Measurements from ENCODE around the gene CRYBG1. TPM values are rescaled to one million over a fixed set of nuclear protein-coding genes. Genes with fewer than 3 reads are reported as not detected.

Gene CRYBG1
- total RNA-seq, 1 donor from 2014 or later = 0.07 TPM

DNA sequence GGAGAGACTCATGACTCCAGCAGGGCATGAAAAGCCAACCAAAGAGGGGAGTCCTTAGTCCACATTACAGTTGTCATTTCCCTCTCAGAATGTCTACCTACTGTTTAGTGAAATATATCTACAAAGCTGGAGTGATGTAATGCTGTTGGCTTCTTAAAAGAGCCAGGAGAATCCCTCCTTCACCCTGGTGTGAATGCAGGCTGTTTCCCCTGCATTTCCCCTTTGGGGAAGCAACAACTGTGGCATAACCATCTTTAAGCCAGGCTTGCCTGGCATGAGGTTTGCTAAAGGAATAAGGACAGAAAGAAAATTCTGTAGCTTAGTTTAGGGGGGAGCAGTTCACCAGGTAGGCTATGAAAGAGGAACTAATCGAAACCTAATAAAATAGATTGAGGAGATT, 129.5 kb downstream of the CRYBG1 start:
- H3K4me3 Mint-ChIP-seq = no peak overlapping the region
- TF ChIP-seq, protein P1, sequence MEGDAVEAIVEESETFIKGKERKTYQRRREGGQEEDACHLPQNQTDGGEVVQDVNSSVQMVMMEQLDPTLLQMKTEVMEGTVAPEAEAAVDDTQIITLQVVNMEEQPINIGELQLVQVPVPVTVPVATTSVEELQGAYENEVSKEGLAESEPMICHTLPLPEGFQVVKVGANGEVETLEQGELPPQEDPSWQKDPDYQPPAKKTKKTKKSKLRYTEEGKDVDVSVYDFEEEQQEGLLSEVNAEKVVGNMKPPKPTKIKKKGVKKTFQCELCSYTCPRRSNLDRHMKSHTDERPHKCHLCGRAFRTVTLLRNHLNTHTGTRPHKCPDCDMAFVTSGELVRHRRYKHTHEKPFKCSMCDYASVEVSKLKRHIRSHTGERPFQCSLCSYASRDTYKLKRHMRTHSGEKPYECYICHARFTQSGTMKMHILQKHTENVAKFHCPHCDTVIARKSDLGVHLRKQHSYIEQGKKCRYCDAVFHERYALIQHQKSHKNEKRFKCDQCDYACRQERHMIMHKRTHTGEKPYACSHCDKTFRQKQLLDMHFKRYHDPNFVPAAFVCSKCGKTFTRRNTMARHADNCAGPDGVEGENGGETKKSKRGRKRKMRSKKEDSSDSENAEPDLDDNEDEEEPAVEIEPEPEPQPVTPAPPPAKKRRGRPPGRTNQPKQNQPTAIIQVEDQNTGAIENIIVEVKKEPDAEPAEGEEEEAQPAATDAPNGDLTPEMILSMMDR (conservative IDR thresholded peaks at IDR 0.05) = no peak
- H3K9me3 Mint-ChIP-seq = peaks cover 2% of the 10 kb centered on the region
- H3K27me3 Mint-ChIP-seq (ENCODE audit: low read depth) = peaks cover 44% of the 10 kb centered on the region
- H3K4me1 Mint-ChIP-seq = no peaks in the 10 kb centered on the region
- H3K27ac Mint-ChIP-seq (ENCODE audit: unreplicated experiment) = no peak overlapping the region
- no peaks in the 10 kb centered on the region for H3K36me3 Mint-ChIP-seq (ENCODE audit: low read depth)
- DNase-seq (ENCODE audit: low read depth, low spot score) = no peak

DNA sequence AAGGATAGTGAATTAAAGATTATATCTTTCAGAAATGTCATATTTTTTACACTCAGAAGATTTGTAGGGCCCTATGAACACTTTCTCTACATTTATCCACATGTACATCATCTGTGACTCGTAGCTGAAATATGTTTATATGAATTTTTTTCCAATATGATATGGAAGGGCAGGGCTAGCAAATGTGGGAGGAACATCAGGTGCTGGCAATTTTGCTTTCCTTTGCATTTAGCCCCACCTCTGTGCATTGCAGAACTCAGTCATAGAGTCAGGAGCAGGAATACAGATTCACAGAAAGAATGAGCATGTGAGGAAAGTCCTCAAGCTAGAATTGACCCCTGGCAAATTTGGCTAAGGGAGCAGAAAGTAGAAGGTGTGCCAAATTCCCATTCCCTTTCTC, 129.9 kb downstream of the CRYBG1 start:
- DNase-seq (ENCODE audit: low read depth, low spot score) = no peak
- Mint-ChIP-seq H3K4me1 (no peaks in the 10 kb centered on the region), H3K27ac (ENCODE audit: unreplicated experiment) (no peak overlapping the region), H3K4me3 (no peak overlapping the region), H3K36me3 (ENCODE audit: low read depth) (no peaks in the 10 kb centered on the region), H3K27me3 (ENCODE audit: low read depth) (peaks cover 46% of the 10 kb centered on the region), H3K9me3 (peaks cover 2% of the 10 kb centered on the region)
- TF ChIP-seq, protein P1 (conservative IDR thresholded peaks at IDR 0.05) = no peak

DNA sequence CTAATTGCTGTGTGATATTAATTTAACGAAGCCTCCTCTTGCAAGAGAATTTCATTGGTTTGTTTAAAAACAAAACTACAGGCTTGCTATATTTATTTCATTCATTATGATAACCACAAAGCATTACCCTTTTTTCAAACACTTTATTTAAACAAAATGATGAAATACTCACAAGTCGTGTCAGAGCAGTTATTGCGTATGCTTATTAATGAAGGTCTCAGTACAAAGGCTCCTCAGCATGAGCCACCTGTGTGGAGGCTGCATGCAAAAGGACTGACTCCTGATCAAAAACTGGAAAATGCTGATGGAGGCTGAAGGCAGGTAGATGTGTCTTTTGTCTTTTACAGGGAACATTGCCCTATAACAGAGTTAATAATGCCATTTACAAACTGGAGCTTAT, 130.5 kb downstream of the CRYBG1 start:
- no peak overlapping the region for H3K27ac Mint-ChIP-seq (ENCODE audit: unreplicated experiment)
- H3K9me3 Mint-ChIP-seq = peaks cover 2% of the 10 kb centered on the region
- H3K36me3 Mint-ChIP-seq (ENCODE audit: low read depth) = no peaks in the 10 kb centered on the region
- no peaks in the 10 kb centered on the region for H3K4me1 Mint-ChIP-seq
- H3K4me3 Mint-ChIP-seq = no peak overlapping the region
- TF ChIP-seq, protein P1 (conservative IDR thresholded peaks at IDR 0.05) = no peak
- DNase-seq (ENCODE audit: low read depth, low spot score) = no peak
- peaks cover 41% of the 10 kb centered on the region for H3K27me3 Mint-ChIP-seq (ENCODE audit: low read depth)

DNA sequence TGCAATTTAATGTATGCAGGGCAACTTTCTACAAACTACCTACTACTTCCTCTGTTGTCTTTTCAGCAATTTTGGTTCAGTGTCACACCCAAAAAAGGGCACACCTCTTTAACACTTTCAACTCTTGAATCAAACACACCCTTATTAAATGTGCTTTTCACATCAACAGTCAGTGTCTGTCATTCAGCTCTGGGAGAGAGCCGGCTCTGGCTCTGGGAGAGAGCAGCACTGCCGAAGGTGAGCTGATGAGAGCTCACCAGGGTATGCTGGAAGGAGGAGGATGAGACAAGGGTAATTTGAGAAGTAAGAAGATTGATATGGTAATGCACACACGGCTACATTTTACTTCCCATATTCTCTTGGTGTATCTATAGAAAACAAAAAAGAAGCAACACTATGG, 134.5 kb downstream of the CRYBG1 start:
- Mint-ChIP-seq H3K27ac (ENCODE audit: unreplicated experiment) (no peak overlapping the region), H3K36me3 (ENCODE audit: low read depth) (no peaks in the 10 kb centered on the region), H3K9me3 (no peaks in the 10 kb centered on the region), H3K4me3 (no peak overlapping the region), H3K27me3 (ENCODE audit: low read depth) (peaks cover 37% of the 10 kb centered on the region), H3K4me1 (no peaks in the 10 kb centered on the region)
- no peak for DNase-seq (ENCODE audit: low read depth, low spot score)
- TF ChIP-seq, protein P1 (conservative IDR thresholded peaks at IDR 0.05) = no peak

DNA sequence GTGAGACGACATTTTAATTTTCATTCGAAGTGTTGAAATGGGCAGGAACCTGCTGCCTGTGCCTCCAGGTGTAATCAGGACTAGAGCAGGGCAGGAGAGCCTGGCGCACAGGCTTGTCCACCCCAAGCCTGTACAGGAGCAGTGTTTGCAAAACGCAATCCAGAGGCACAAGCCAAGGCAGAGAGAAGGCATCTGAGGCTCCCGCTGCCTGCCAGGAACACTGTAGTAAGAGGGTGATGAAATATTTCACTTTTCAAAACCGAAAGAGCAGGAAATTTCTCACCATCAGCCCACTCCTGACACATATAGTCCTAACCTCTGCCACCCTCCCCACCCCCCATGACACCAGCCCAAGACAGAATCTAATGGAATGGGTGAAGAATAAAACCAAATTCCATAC, 136.3 kb downstream of the CRYBG1 start:
- Mint-ChIP-seq H3K9me3 (no peaks in the 10 kb centered on the region), H3K27me3 (ENCODE audit: low read depth) (peaks cover 32% of the 10 kb centered on the region), H3K36me3 (ENCODE audit: low read depth) (no peaks in the 10 kb centered on the region), H3K27ac (ENCODE audit: unreplicated experiment) (no peak overlapping the region), H3K4me1 (no peaks in the 10 kb centered on the region), H3K4me3 (no peak overlapping the region)
- TF ChIP-seq, protein P1 (conservative IDR thresholded peaks at IDR 0.05) = no peak
- DNase-seq (ENCODE audit: low read depth, low spot score) = no peak

DNA sequence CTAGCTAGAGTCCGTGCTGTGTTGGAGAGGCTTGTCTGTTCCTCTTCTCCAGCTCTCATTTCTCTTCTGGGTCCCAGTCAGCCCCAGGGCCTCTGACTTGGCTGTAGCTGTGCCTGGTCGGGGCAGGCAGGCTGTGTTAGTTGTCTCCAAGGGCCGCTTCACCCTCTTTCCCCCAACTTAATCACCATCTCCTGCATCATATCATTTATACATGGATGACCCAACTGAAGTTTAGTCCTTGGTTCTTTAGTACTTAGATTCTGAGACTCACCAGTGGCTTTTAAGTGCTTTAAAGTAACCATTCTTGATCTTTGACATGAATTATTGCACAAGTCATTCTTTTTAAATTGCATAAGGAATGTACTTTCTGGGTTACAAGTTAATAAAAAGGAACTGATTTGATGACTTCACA, 141.4 kb downstream of the CRYBG1 start:
- Mint-ChIP-seq H3K4me3 (no peak overlapping the region), H3K4me1 (no peaks in the 10 kb centered on the region), H3K9me3 (no peaks in the 10 kb centered on the region), H3K36me3 (ENCODE audit: low read depth) (no peaks in the 10 kb centered on the region), H3K27me3 (ENCODE audit: low read depth) (peaks cover 31% of the 10 kb centered on the region), H3K27ac (ENCODE audit: unreplicated experiment) (no peak overlapping the region)
- DNase-seq (ENCODE audit: low read depth, low spot score) = no peak
- TF ChIP-seq, protein P1 (conservative IDR thresholded peaks at IDR 0.05) = no peak

Data from neural crest cell (in vitro differentiated cells).